ENCODE data around the gene CDH13.

Gene CDH13

GRCh38 chr16:82633964-82634600, 7.3 kb downstream of the CDH13 start:
- intact Hi-C loops (cut with micrococcal nuclease): no loop called here
- Mint-ChIP-seq H3K9me3 (no peaks in the 10 kb centered on the region), H3K4me3 (no peak overlapping the region), H3K27me3 (peaks cover 16% of the 10 kb centered on the region), H3K27ac (no peak overlapping the region), H3K4me1 (ENCODE audit: low read depth) (no peaks in the 10 kb centered on the region), H3K36me3 (ENCODE audit: low read depth) (no peaks in the 10 kb centered on the region)

- intact Hi-C loops (cut with micrococcal nuclease): loop anchor here (5.0 kb wide), 1 partner anchor 373 kb away; no protein-coding TSS in a partner anchor
- no peaks in the 10 kb centered on the region for H3K36me3 Mint-ChIP-seq (ENCODE audit: low read depth)
- no peaks in the 10 kb centered on the region for H3K4me1 Mint-ChIP-seq (ENCODE audit: low read depth)
- H3K4me3 Mint-ChIP-seq: no peak overlapping the region
- no peak overlapping the region for H3K27ac Mint-ChIP-seq
- no peaks in the 10 kb centered on the region for H3K9me3 Mint-ChIP-seq
- peaks cover 9% of the 10 kb centered on the region for H3K27me3 Mint-ChIP-seq
Measured at GRCh38 chr16:82634955-82635610, 8.3 kb downstream of the CDH13 start.

- no peaks in the 10 kb centered on the region for H3K36me3 Mint-ChIP-seq (ENCODE audit: low read depth)
- no peaks in the 10 kb centered on the region for H3K9me3 Mint-ChIP-seq
- H3K4me1 Mint-ChIP-seq (ENCODE audit: low read depth): no peaks in the 10 kb centered on the region
- peaks cover 2% of the 10 kb centered on the region for H3K27me3 Mint-ChIP-seq
- no peak overlapping the region for H3K27ac Mint-ChIP-seq
- intact Hi-C loops (cut with micrococcal nuclease): loop anchor here (5.0 kb wide), 1 partner anchor 374 kb away; no protein-coding TSS in a partner anchor
- H3K4me3 Mint-ChIP-seq: no peak overlapping the region
Measured at GRCh38 chr16:82636485-82636884, 9.7 kb downstream of the CDH13 start.

- no peaks in the 10 kb centered on the region for H3K9me3 Mint-ChIP-seq
- H3K4me3 Mint-ChIP-seq: no peak overlapping the region
- peaks cover 2% of the 10 kb centered on the region for H3K27me3 Mint-ChIP-seq
- H3K27ac Mint-ChIP-seq: no peak overlapping the region
- no peaks in the 10 kb centered on the region for H3K36me3 Mint-ChIP-seq (ENCODE audit: low read depth)
- intact Hi-C loops (cut with micrococcal nuclease): loop anchor here (5.0 kb wide), 1 partner anchor 375 kb away; no protein-coding TSS in a partner anchor
- H3K4me1 Mint-ChIP-seq (ENCODE audit: low read depth): no peaks in the 10 kb centered on the region
Measured at GRCh38 chr16:82636958-82637357, 10.2 kb downstream of the CDH13 start.

GRCh38 chr16:82638095-82638798, 11.5 kb downstream of the CDH13 start:
- Mint-ChIP-seq H3K4me1 (ENCODE audit: low read depth) (no peaks in the 10 kb centered on the region), H3K27ac (no peak overlapping the region), H3K4me3 (no peak overlapping the region), H3K27me3 (peaks cover 2% of the 10 kb centered on the region), H3K9me3 (no peaks in the 10 kb centered on the region), H3K36me3 (ENCODE audit: low read depth) (no peaks in the 10 kb centered on the region)
- intact Hi-C loops (cut with micrococcal nuclease): loop anchor here (5.0 kb wide), 1 partner anchor 376 kb away; no protein-coding TSS in a partner anchor

GRCh38 chr16:82639263-82639662, 12.5 kb downstream of the CDH13 start:
- intact Hi-C loops (cut with micrococcal nuclease): loop anchor here (5.0 kb wide), 1 partner anchor 377 kb away; no protein-coding TSS in a partner anchor
- H3K27me3 Mint-ChIP-seq: peaks cover 2% of the 10 kb centered on the region
- no peaks in the 10 kb centered on the region for H3K9me3 Mint-ChIP-seq
- H3K4me1 Mint-ChIP-seq (ENCODE audit: low read depth): no peaks in the 10 kb centered on the region
- H3K4me3 Mint-ChIP-seq: no peak overlapping the region
- H3K36me3 Mint-ChIP-seq (ENCODE audit: low read depth): no peaks in the 10 kb centered on the region
- H3K27ac Mint-ChIP-seq: no peak overlapping the region

GRCh38 chr16:82639666-82640336, 13.0 kb downstream of the CDH13 start:
- Mint-ChIP-seq H3K36me3 (ENCODE audit: low read depth) (no peaks in the 10 kb centered on the region), H3K27ac (no peak overlapping the region), H3K4me1 (ENCODE audit: low read depth) (no peaks in the 10 kb centered on the region), H3K4me3 (no peak overlapping the region), H3K9me3 (no peaks in the 10 kb centered on the region), H3K27me3 (peaks cover 2% of the 10 kb centered on the region)
- intact Hi-C loops (cut with micrococcal nuclease): loop anchor here (5.0 kb wide), 1 partner anchor 378 kb away; no protein-coding TSS in a partner anchor

- Mint-ChIP-seq H3K27me3 (peaks cover 2% of the 10 kb centered on the region), H3K4me1 (ENCODE audit: low read depth) (no peaks in the 10 kb centered on the region), H3K4me3 (no peak overlapping the region), H3K36me3 (ENCODE audit: low read depth) (no peaks in the 10 kb centered on the region), H3K9me3 (no peaks in the 10 kb centered on the region), H3K27ac (no peak overlapping the region)
- intact Hi-C loops (cut with micrococcal nuclease): no loop called here
Measured at GRCh38 chr16:82641336-82641984, 14.7 kb downstream of the CDH13 start.

- no peaks in the 10 kb centered on the region for H3K4me1 Mint-ChIP-seq (ENCODE audit: low read depth)
- H3K36me3 Mint-ChIP-seq (ENCODE audit: low read depth): no peaks in the 10 kb centered on the region
- no peaks in the 10 kb centered on the region for H3K9me3 Mint-ChIP-seq
- H3K27ac Mint-ChIP-seq: no peak overlapping the region
- intact Hi-C loops (cut with micrococcal nuclease): no loop called here
- H3K4me3 Mint-ChIP-seq: no peak overlapping the region
- H3K27me3 Mint-ChIP-seq: peaks cover 2% of the 10 kb centered on the region
Measured at GRCh38 chr16:82643136-82643535, 16.4 kb downstream of the CDH13 start.

GRCh38 chr16:82643936-82644630, 17.3 kb downstream of the CDH13 start:
- intact Hi-C loops (cut with micrococcal nuclease): no loop called here

GRCh38 chr16:82646504-82646903, 19.7 kb downstream of the CDH13 start:
- H3K27me3 Mint-ChIP-seq: peaks cover 2% of the 10 kb centered on the region
- H3K4me1 Mint-ChIP-seq (ENCODE audit: low read depth): no peaks in the 10 kb centered on the region
- H3K4me3 Mint-ChIP-seq: no peak overlapping the region
- H3K9me3 Mint-ChIP-seq: no peaks in the 10 kb centered on the region
- H3K36me3 Mint-ChIP-seq (ENCODE audit: low read depth): no peaks in the 10 kb centered on the region
- no peak overlapping the region for H3K27ac Mint-ChIP-seq
- intact Hi-C loops (cut with micrococcal nuclease): no loop called here

More at GRCh38 chr16:82643936-82644630, 17.3 kb downstream of the CDH13 start:
- Mint-ChIP-seq H3K4me1 (ENCODE audit: low read depth) (no peaks in the 10 kb centered on the region), H3K9me3 (no peaks in the 10 kb centered on the region), H3K36me3 (ENCODE audit: low read depth) (no peaks in the 10 kb centered on the region), H3K4me3 (no peak overlapping the region), H3K27ac (no peak overlapping the region), H3K27me3 (peaks cover 2% of the 10 kb centered on the region)

GRCh38 chr16:82649766-82650165, 23.0 kb downstream of the CDH13 start:
- Mint-ChIP-seq H3K9me3 (no peaks in the 10 kb centered on the region), H3K27me3 (no peaks in the 10 kb centered on the region), H3K4me3 (no peak overlapping the region), H3K27ac (no peak overlapping the region), H3K4me1 (ENCODE audit: low read depth) (no peaks in the 10 kb centered on the region), H3K36me3 (ENCODE audit: low read depth) (no peaks in the 10 kb centered on the region)
- intact Hi-C loops (cut with micrococcal nuclease): no loop called here

GRCh38 chr16:82650804-82651203, 24.0 kb downstream of the CDH13 start:
- no peaks in the 10 kb centered on the region for H3K36me3 Mint-ChIP-seq (ENCODE audit: low read depth)
- H3K4me1 Mint-ChIP-seq (ENCODE audit: low read depth): no peaks in the 10 kb centered on the region
- intact Hi-C loops (cut with micrococcal nuclease): no loop called here
- no peaks in the 10 kb centered on the region for H3K9me3 Mint-ChIP-seq
- H3K27me3 Mint-ChIP-seq: peaks cover 4% of the 10 kb centered on the region
- no peak overlapping the region for H3K27ac Mint-ChIP-seq
- no peak overlapping the region for H3K4me3 Mint-ChIP-seq
